Activated CD8-positive, alpha-beta memory T cell treated with anti-CD3 and anti-CD28 coated beads, Interleukin-2, amount 50 U/mL, for 48 hours (primary cell): ENCODE data around the gene SYT5.
"Not testable (repeated sequence)": the region's sequence is repeated elsewhere in the genome, so short reads cannot be mapped to it uniquely, and the experiment has no call there.

Experiments used
- DNase-seq: peaks from one replicate; pipeline ENCODE4 v3.0.0-alpha.2; 2020

Gene SYT5

DNA sequence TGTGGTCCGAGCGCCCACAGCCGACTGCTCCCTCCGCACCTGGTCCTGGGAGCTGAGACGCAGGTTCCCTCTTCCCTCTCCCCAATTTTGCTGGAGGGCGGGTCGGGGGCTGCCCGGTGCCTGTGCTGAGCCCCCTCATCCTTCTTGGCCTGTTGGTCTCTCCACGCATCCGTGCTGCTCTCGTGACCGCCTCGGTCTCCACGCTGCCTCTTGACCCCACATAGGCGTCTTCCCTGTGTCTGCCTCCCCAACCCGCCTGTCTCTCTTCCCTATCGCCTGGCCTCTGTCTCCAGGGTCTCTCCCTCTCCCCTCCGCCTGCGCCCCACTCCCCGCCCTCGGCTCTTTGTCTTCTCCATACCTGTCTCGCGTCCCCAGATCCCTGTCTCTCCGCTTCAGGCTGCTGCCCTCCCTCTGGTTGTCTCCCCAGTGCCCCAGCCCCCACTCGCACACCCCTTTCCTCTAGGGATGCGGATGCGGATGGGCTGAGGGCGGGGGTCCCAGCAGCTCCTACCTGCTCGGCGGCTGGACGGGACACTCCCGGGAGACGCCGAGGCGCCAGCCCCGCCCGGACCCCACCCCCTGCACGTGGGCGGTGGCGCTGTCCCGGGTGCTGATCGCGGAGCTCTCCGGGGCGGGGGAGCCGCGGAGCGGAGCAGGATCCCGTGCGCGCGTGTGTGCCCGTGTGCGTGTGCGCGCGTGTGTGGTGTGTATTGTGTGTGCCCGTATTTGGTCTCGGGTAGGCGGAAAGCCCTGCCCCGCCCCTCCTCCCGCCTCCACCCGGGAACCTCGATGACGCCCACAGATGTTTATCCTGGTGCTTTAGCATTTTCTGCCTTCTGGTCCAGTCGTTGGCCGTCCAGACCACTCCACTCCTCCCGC is at the start of gene SYT5:
Gene SYT5, minus strand, starts transcription at position 684 of the 879 bp plus-strand sequence. CDS start 1,248 bp downstream, outside the sequence.
- DNase-seq: peak; percentile 89

DNA sequence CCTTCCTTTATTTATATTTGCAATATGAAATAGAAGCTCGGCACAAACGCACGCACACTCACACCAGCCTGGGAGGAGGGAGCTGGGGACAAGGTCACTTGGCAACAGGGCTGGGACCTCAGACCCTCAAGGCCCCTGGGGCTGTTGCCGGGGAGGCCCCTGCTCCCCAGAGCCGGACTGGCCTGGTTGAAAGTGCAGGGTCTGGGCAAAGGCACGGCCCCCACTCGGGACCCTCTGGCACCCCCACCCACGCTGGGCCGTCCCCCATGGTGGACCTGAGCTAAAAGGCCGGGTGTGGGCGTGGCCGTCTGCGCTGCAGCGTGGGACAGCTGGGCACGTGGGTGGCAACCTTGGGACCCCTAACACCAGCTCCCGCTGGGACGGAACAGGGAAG is 49.7 kb upstream of the SYT5 start:
- DNase-seq: no peak

DNA sequence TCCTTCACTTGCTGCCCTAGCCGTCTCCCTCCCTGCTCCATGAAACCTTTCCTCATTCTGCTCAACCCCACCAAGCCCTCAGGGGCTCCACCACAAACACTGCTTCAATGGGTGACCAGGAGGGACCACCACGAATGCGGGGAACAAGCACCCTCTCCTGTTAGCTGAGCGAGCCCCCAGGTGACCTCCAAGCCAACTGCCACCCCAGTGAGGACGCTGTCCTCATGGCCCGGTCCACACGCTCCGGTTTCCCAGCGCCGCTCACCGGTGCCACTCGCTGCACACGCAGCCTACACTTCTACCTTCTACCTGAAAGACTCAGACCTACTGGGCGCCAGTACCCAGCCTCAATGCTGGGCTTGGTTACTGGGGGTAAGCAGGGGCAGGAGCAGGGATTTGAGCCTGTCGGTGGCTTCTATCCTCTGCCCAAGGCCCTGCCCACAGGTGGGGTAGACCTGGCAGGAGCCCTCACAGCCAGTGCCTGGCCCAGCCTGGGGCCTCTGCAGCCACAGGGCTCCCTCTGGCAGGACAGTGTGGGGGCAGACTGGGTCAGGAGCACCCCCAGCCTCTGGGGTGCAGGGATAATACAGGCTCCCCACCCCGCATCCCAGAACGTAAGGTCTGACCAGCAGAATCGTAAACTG is 49.2 kb upstream of the SYT5 start:
- DNase-seq: no peak

DNA sequence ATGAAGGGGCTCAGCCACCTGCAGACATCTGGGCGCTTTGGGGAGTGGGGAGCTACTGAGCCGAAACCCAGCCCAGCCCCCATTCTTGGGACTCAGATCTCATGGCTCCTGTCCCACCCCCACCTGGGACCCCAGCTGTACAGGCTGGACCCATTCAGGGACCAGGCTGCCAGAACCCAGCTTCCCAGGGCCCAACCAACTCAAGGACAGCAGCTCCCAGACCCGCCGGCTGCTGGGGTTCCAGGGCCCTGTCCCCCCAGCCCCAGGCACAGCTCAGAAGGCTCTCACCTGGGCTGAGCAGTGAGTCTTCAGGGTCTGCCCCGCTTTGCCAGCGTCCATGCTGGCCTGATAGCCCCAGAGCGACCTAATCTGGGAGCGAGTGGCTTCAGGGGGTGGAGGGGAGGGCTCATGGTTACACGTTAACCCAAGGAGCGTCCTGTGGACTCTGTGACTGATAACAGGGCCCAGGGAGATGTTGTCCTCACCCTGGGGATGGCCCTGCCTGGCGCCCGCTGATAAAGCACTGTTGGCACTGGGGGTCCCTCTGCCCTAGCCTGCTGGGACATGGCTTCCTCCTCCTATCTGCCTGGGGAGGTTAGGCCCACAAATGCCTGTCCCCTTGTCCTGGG is 48.4 kb upstream of the SYT5 start, which contains the start of gene TMEM86B:
Gene TMEM86B, minus strand, starts transcription at position 361 of the 629 bp plus-strand sequence. Its CDS starts 22 bp downstream, at position 339.
- no peak for DNase-seq

DNA sequence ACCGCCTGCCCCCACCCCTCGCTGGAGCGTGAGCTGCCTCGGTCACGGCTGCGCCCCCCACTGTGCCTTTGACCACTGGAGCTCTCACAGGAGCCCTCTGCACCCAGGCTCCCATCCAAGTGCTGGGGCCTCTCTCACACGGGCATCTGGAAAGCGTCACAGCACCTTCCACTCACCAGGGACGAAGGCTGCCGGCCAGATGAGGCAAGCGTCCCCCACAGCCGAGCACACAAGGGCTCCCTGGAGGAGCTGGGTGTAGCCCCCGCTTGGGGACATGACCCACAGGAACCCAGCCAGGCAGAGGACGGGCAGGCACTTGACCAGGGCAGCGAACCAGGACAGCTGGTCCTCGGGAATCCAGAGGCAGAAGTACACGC is 47.9 kb upstream of the SYT5 start:
- DNase-seq: no peak

DNA sequence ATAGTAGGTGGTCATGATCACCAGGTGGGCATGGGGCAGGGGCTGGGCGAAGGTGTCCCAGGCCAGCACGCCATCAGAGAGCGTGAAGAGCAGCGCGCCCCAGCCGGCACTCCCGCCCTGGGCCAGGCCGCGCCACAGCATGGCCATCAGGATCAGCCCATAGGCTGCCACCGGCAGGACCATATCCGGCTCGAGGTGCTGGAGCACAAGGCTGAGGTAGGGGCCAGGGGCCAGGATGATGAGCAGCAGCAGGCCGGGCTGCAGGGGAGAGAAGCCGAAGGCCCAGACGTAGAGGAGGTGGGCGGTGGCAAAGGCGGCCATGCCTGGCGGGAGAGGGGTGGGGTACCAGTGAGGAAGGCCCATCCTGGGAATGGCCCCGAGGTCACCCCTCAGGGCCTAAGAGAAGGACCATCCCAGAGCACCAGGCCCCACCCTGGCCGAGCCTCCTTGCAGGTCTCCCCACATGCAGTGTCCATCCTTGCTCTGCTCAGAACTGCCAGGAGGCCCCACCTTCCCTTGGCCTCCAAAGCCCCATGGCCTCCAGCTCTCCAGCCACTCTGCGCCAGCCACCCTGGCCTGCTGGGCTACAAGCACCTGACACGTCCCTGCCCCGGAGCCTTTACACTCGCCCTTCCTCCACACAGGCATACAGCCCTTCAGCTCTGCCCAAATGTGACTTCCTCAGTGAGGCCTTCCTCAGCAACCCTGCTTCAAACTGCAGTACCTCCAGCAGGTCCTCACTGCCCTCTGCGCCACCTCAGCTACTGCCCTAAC is 47.3 kb upstream of the SYT5 start:
- no peak for DNase-seq

DNA sequence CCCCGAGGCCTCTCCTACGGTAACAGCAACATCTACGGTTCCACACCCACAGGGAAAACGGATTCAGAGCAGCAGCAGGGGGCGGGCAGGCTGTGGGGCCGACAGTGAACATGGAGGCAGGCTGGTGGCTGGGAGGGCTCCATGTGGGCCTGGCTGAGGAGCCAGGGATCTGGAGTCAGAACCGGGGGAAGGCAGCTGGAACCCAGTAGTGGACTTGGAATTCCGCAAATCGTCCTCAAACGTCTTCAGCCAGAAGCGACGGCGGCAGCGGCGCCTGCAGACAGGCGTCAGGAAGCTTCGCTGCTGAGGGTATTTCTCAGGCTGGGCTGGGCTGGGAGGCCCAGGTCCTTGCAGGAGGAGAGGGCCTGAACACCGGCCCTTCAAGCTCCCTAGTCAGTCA is 46.7 kb upstream of the SYT5 start:
- DNase-seq: no peak

DNA sequence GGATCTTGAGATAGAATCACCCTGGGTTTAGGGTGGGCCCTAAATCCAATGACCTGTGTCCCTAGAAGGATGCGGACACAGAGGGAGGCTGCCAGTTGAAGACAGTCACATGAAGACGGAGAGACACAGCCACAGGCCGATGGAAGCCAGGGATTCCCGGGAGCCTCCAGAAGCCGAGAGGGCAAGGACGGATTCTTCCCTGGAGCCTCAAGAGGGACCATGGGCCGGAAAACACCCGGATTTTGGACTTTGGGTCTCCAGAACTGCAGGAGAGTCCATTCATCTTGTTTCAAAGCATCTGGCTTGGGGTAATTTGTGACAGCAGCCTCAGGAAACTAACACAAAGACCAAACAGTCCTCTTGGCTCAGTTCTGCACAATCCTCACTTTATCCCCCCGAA is 46.2 kb upstream of the SYT5 start:
- no peak for DNase-seq

DNA sequence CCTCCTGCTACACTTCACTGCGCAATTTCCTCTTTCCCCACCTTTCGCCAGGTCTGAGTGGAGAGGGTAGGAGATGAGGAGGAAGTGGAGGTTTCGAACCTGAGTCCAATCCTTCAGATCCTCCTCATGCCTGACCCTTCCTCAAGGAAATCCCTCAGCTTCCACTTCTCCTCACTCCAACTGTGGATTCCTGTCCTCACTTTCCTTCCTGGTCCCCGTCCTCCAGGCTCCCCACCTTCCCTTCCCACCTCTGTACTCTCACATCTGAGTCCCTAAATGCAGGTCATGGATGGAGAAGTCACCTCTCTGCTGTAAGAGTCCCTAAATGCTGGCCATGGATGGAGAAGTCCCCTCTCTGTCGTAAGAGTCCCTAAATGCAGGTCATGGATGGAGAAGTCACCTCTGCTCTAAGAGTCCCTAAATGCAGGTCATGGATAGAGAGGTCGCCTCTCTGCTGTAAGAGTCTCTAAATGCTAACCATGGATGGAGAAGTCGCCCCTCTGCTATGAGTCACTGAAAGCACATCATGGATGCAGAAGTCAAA is 45.4 kb upstream of the SYT5 start:
- DNase-seq: no peak

DNA sequence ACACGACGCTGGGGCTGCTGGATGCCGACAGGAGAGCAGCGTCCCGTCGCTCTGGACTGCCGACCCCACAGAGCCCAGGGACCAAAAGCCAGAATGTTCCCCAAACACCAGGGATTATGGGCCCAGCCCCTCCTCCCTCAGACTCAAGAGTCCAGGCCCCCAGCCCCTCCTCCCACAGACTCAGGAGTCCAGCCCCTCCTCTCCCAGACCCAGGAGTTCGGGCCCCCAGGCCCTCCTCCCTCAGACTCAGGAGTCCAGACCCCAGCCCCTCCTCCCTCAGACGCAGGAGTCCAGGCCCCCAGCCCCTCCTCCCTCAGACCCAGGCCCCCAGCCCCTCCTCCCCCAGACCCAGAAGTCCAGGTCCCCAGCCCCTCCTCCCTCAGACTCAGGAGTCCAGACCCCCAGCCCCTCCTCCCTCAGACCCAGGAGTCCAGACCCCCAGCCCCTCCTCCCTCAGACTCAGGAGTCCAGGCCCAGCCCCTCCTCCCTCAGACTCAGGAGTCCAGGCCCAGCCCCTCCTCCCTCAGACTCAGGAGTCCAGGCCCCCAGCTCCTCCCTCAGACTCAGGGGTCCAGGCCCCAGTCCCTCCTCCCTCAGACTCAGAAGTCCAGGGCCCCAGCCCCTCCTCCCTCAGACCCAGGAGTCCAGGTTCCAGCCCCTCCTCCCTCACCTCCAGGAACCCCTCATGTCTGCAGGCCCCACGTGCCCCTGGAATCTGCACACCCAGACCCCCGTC is 44.8 kb upstream of the SYT5 start:
- DNase-seq: not testable (repeated sequence)

DNA sequence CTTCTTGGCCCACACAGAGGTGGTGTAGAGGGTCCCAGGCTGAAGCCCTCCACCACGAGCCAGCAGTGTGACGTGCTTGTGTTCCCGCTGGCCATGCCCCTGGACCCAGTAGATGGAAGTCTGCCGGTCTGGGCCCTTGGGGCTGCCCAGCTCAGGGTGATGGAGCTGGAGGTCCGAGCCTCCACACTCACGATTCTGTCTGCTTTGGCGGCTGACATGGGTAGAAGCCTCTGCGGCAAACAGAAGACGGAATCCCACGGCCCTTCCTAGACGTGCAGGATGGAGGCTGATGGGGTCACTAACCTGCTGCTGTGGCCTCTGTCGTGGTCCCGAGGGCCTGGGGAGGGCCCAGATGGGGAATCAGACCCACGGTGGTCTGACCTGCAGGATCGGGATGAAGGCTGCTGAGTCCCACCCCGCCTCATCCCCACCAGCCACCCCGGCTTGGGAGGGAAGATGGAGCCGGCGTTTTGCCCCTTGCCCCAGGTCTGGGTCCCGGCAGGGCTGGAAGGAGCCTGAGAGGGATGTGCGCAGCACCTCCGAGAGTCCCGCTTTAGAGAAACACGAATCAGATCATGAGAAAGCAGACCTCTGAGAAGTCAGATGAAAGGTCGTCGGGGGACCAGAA is 44.1 kb upstream of the SYT5 start:
- DNase-seq: no peak

DNA sequence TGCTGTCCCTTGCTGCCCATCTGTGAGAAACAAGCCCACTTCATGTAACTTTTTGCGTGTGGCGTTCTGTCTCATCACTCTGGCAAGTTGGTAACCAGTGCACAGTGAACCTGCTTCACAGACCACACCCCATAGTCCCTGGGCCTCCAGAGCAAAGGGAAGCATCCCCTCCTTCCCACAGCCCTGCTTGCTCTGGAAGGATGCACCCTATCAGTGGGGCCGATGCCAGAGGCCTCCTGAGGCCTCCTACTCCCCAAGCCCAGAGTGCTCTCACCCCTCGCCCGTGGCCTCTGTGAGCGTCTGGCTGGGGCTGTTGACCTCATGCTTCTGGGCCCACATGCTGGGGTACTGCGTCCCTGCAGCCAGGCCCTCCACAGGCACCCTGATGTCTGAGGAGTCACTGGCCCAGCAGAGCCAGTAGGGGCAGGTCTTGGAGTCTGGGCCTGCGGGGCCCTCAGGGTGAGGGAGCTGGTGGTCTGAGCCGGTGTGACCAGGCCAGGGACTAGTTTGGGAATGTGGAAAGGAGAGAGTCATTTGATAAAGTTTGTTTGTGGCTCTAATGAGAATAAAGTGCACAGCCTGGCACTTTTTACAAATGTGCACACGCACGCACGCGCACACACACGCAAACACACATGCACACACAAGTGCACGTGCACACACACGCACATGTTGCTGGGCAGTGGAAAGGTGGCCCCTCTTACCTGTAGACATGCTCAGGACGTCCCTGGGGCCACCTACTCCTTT is 43.4 kb upstream of the SYT5 start:
- DNase-seq: no peak

DNA sequence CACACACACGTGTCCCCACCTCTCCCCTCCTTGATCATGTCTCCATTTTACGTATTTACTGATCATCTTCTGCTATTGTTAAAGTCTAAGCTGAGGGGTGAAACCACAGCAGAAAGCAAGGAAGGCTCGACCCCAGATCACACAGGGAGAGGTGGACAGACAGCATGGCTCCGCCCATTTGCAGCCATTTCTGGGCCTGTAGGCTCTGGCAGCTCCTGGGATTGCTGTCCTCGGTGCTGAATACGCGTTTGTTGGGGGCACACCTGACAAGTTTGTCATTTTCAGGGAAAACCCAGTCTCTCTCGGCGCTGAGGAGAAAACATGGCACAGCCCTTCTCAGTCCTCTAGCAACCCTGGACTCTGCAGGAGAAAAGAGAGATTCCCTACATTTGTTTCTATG is 40.4 kb upstream of the SYT5 start:
- DNase-seq: no peak

DNA sequence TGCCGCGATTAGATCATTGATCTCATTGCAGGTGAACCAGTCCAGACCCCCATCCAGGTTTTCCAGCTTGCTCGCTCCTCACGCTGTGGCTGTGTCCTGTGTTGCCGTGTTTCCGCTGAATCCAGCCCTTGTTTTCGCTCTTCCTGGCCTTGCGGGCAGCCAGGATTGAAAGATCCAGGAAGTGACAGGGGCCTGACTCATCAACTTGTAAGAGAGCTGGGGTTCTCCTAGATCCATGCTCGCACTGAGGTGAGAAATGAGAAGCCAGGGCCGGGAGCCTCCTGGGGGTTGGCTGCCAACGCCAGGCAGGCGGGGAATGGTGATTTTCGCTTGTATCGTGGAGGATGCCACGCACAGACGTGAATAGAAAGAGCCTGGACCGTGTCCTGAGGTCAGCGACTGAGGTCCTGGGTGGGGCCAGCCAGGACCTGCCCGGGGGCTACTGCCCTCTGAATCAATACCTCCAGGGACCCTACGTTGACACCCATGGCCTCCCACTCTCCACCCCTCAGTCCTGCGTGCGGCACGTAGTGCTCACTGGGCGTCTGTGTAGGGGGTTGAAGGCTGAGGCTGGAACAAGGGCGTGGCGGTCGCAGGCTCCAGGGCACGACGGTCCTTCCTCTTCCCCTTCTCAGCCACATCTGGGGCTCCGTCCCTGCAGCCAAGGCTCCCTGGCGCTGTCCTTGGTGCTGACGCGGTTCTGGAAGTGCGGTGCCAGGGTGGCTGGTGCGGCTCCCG is 36.5 kb upstream of the SYT5 start:
- DNase-seq: peak; percentile 84

DNA sequence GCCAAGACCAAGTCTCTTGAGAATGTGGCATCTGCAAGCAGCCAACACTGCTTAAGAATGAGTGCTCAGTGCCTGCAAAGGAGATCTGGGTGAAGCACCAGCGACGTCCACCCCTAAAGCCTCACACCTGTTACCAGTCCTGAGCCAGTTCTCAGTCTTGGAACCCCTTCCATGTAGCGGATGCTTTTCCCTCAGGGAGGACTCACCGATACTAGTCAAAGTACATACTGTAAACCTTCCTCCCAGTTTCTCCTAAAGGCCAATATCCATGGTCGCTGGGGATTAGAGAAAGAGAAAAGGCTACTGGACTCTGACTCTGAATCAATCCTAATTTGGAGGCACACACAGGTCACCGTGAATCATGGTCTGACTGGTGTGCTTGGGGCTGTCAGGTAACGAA is 33.5 kb upstream of the SYT5 start:
- DNase-seq: no peak

DNA sequence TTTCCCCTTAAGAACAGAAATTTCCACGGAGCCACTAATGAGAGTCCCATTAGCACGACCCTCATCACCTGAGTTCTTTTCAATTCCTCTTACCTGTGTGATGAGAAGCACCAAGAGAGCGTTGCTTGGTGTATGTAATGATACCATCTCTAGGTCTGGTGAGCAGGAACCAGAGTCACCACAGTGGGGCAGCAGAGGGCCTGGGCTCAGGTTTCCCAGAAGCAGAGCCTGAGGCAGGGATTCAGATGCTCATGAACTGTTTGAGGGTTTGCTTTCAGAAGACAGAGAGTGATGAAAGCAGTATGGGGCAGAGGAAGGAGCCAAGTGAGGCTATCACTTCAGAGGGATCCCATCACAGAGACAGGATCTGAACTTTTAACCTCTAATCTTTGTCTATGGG is 32.4 kb upstream of the SYT5 start:
- DNase-seq: peak; percentile 65

DNA sequence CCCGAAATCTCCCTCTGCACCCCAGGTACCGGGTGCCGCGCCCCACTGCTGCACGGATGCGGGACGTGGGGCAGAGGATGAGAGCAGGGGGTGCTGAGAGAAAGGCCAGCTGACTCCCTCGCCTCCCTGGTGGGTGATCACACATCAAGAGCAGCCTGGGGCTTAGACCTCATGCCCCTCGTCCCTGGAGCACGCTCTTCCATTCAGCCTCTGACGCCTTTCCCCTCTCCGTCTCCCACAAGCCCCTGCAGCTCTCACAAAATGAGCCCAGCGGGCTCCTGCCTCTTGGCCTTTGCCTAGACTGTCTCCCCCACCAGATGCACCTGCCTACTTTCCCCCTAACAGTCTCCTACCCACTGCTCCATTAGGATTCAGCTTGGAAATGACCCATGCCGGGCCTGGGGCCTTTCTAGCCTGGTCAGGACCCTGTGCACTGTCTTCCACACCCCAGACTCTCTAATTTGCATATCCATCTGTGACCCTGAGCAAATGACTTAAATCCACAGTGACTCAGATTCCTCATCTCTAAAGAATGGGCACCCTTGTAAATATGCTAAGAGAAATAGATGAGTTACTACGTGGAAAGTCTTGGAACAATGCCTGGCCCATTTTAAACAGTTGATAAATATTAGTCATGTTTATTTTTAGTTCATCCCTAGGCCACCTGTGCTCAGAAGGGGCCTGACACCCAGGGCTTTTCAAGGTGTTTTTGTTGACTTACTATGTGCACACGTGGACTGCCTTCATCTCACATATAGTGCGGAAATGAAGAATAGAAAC is 29.8 kb upstream of the SYT5 start:
- no peak for DNase-seq

DNA sequence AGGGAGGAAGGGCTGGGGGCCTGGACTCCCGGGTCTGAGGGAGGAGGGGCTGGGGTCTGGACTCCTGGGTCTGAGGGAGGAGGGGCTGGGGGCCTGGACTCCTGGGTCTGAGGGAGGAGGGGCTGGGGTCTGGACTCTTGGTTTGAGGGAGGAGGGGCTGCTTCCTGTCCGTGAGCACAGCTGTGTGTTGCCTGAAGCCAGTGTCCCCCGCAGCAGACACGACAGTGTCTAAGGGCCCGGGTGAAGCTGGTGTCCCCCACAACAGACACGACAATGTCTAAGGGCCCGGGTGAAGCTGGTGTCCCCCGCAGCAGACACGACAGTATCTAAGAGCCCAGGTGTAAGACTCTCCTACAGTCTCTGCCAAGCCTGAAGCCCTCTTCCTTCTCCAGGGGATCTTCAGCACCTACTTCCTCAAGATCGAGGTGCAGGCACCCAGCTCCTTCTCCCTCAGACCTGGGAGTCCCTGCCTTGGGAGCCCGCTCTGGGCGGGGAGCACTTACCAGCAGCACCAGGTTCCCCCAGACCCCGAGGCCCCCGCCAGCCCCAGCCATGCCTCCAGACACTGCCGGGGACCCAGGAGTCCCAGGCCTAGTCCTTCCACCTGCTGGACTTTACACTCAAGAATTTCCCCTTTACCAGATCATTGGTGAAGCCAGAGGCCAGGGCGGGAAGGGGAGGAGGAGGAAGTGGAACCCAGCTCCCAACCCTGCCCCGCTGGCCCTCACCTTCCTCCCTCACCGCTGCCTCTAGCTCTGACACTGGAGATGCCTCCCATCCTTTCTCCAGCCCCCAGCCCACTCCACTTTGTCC is 29.0 kb upstream of the SYT5 start, which contains the start of gene PTPRH:
Gene PTPRH, minus strand, starts transcription at position 622 of the 813 bp plus-strand sequence. Its CDS starts 68 bp downstream, at position 554.
- DNase-seq: no peak
